GM13976 (cell line): ENCODE measurements around the gene SUPT20HL1.
"Not testable (repeated sequence)": the region's sequence is repeated elsewhere in the genome, so short reads cannot be mapped to it uniquely, and the experiment has no call there.

Source experiments
- DNase-seq: peaks from one replicate; pipeline ENCODE4 v3.0.0; 2012; ENCODE audit warnings: low spot score
- CTCF ChIP-seq: IDR thresholded peaks from 2 replicates; pipeline ENCODE4 v1.5.1; 2012; ENCODE audit warnings: borderline replicate concordance, mild to moderate bottlenecking; ENCODE audit not compliant: insufficient read depth; ENCODE audit errors: extremely low read depth, missing control alignments, control extremely low read depth
- in situ Hi-C: fragments of 300-500 bp; cut with MboI; formaldehyde crosslinking; loops from one replicate; pipeline ENCODE4 v1.12.0; 2022; ENCODE audit warnings: low sequenced_read_pairs, mixed read lengths, inconsistent platforms; ENCODE audit not compliant: unreplicated experiment

The SUPT20HL1 gene

GRCh38 chrX:24360272-24360671 lies at the start of gene SUPT20HL1:
SUPT20HL1 (plus strand) TSS chrX:24360639; CDS start chrX:24362761, 2,122 bp downstream.
- no peak for DNase-seq
- in situ Hi-C loops, result no loop called here
- no peak for TF ChIP-seq CTCF

GRCh38 chrX:24310916-24311315 lies 49.5 kb upstream of the SUPT20HL1 start:
- DNase-seq, in situ Hi-C loops: not testable (repeated sequence)

- in situ Hi-C loops, DNase-seq: not testable (repeated sequence)
These were observed 48.8 kb upstream of the SUPT20HL1 start for GRCh38 chrX:24311507-24312248.

- DNase-seq, in situ Hi-C loops: not testable (repeated sequence)
These were observed 48.2 kb upstream of the SUPT20HL1 start for GRCh38 chrX:24312249-24312607.

- DNase-seq, result no peak
- in situ Hi-C loops, result no loop called here
- TF ChIP-seq CTCF, result no peak
These were observed 46.3 kb upstream of the SUPT20HL1 start, which contains the start of gene SUPT20HL2 for GRCh38 chrX:24314019-24314635. SUPT20HL2 (minus strand) TSS chrX:24314069; CDS start chrX:24313315, 754 bp downstream.

GRCh38 chrX:24316111-24316510 lies 44.3 kb upstream of the SUPT20HL1 start:
- TF ChIP-seq CTCF, result no peak
- in situ Hi-C loops, result no loop called here
- no peak for DNase-seq

GRCh38 chrX:24317567-24317966 lies 42.9 kb upstream of the SUPT20HL1 start:
- TF ChIP-seq CTCF, result no peak
- DNase-seq, result no peak
- in situ Hi-C loops, result no loop called here

GRCh38 chrX:24321741-24322395 lies 38.6 kb upstream of the SUPT20HL1 start:
- DNase-seq, result no peak
- no peak for TF ChIP-seq CTCF
- in situ Hi-C loops, result no loop called here
